Glutamatergic neuron (in vitro differentiated cells): ENCODE results near the gene VSIG2. TPM values are rescaled to one million over a fixed set of nuclear protein-coding genes. Genes with fewer than 3 reads are reported as not detected.
"Not testable (repeated sequence)": the region's sequence is repeated elsewhere in the genome, so short reads cannot be mapped to it uniquely, and the experiment has no call there.

ENCODE experiments used
- DNase-seq: peaks from one replicate; pipeline ENCODE4 v3.0.0; 2022
- H3K27ac Mint-ChIP-seq: one replicate; pipeline ENCODE4 v1.8.0; 2020; ENCODE audit warnings: mild to moderate bottlenecking, mixed read lengths, inconsistent platforms; ENCODE audit not compliant: unreplicated experiment
- H3K27me3 Mint-ChIP-seq: one replicate; pipeline ENCODE4 v1.8.0; 2020; ENCODE audit warnings: mild to moderate bottlenecking, moderate library complexity, mixed read lengths, inconsistent platforms; ENCODE audit not compliant: unreplicated experiment
- H3K36me3 Mint-ChIP-seq: one replicate; pipeline ENCODE4 v1.8.0; 2020; ENCODE audit warnings: mild to moderate bottlenecking, mixed read lengths, inconsistent platforms; ENCODE audit not compliant: unreplicated experiment
- H3K4me1 Mint-ChIP-seq: one replicate; pipeline ENCODE4 v1.8.0; 2020; ENCODE audit warnings: mild to moderate bottlenecking, low read depth, mixed read lengths, inconsistent platforms; ENCODE audit not compliant: unreplicated experiment
- H3K4me3 Mint-ChIP-seq: one replicate; pipeline ENCODE4 v1.8.0; 2020; ENCODE audit warnings: mild to moderate bottlenecking, mixed read lengths, inconsistent platforms; ENCODE audit not compliant: unreplicated experiment
- H3K9me3 Mint-ChIP-seq: one replicate; pipeline ENCODE4 v1.8.0; 2020; ENCODE audit warnings: mild to moderate bottlenecking, moderate library complexity, mixed read lengths, inconsistent platforms; ENCODE audit not compliant: unreplicated experiment
- CTCF ChIP-seq: fragments of 200-600 bp; sonication (generic); IDR thresholded peaks from one replicate; pipeline ENCODE4 v1.5.0; 2021; ENCODE audit not compliant: partially characterized antibody, unreplicated experiment
- total RNA-seq: library from RNA; stranded (reverse); fragmentation: NEBNext Ultra II Directional; extraction: Animal tissue kit (Norgen Biotek cat#: 25700); gene quantifications from one replicate; pipeline ENCODE4 v1.2.1, GENCODE V29; 2021; ENCODE audit not compliant: unreplicated experiment

Gene VSIG2
- total RNA-seq, 1 donor from 2014 or later: not detected

GRCh38 chr11:124776865-124777645 is 25.0 kb upstream of the VSIG2 start:
- H3K4me1 Mint-ChIP-seq: no peaks in the 10 kb centered on the region
- DNase-seq: no peak
- no peak for TF ChIP-seq CTCF
- H3K36me3 Mint-ChIP-seq: no peaks in the 10 kb centered on the region
- no peak overlapping the region for H3K27ac Mint-ChIP-seq
- H3K27me3 Mint-ChIP-seq: no peaks in the 10 kb centered on the region
- H3K4me3 Mint-ChIP-seq: no peak overlapping the region
- H3K9me3 Mint-ChIP-seq: no peaks in the 10 kb centered on the region

GRCh38 chr11:124770959-124771358 is 18.9 kb upstream of the VSIG2 start:
- DNase-seq, H3K36me3 Mint-ChIP-seq, H3K4me1 Mint-ChIP-seq, H3K9me3 Mint-ChIP-seq, H3K27ac Mint-ChIP-seq, H3K4me3 Mint-ChIP-seq, H3K27me3 Mint-ChIP-seq: not testable (repeated sequence)

- Mint-ChIP-seq H3K27ac (no peak overlapping the region), H3K36me3 (no peaks in the 10 kb centered on the region), H3K4me1 (no peaks in the 10 kb centered on the region), H3K27me3 (no peaks in the 10 kb centered on the region), H3K9me3 (no peaks in the 10 kb centered on the region), H3K4me3 (no peak overlapping the region)
- TF ChIP-seq CTCF: no peak
- no peak for DNase-seq
Measured at GRCh38 chr11:124769806-124770774, 18.0 kb upstream of the VSIG2 start.

GRCh38 chr11:124768914-124769313 is 16.9 kb upstream of the VSIG2 start:
- H3K27ac Mint-ChIP-seq: no peak overlapping the region
- H3K27me3 Mint-ChIP-seq: no peaks in the 10 kb centered on the region
- no peaks in the 10 kb centered on the region for H3K36me3 Mint-ChIP-seq
- DNase-seq: no peak
- TF ChIP-seq CTCF: no peak
- H3K4me3 Mint-ChIP-seq: no peak overlapping the region
- no peaks in the 10 kb centered on the region for H3K9me3 Mint-ChIP-seq
- no peaks in the 10 kb centered on the region for H3K4me1 Mint-ChIP-seq

- Mint-ChIP-seq H3K9me3 (no peaks in the 10 kb centered on the region), H3K4me1 (no peaks in the 10 kb centered on the region), H3K27me3 (peaks cover 9% of the 10 kb centered on the region), H3K4me3 (no peak overlapping the region), H3K36me3 (no peaks in the 10 kb centered on the region), H3K27ac (no peak overlapping the region)
- no peak for TF ChIP-seq CTCF
- DNase-seq: no peak
Measured at GRCh38 chr11:124766156-124766555, 14.1 kb upstream of the VSIG2 start.
